CD14-positive monocyte (primary cell): ENCODE measurements around the gene ELP2. TPM values are rescaled to one million over a fixed set of nuclear protein-coding genes. Genes with fewer than 3 reads are reported as not detected.

Experiments used
- DNase-seq, 3 donors: peaks; one replicate each; pipeline ENCODE4 v3.0.0-alpha.2; 2011 to 2022
- H2AFZ ChIP-seq: 2 replicates; pipeline ENCODE4 v1.6.0; 2012; ENCODE audit warnings: mild to moderate bottlenecking, low read depth, low read length, inconsistent platforms; ENCODE audit not compliant: insufficient read depth, poor library complexity, severe bottlenecking
- H3K27ac ChIP-seq, 2 donors: 1 replicate in 1 of 2; 2 replicates in 1 of 2; pipeline ENCODE4 v1.5.1; 2012 to 2013; ENCODE audit warnings: low read length in 2 of 2, control low read depth in 1 of 2, inconsistent platforms in 1 of 2, low read depth in 1 of 2, mild to moderate bottlenecking in 1 of 2
- H3K27me3 ChIP-seq, 2 donors: one replicate each; pipeline versions ENCODE4 v1.6.0 to v1.6.1; 2011 to 2013; ENCODE audit warnings: low read length in 2 of 2; ENCODE audit not compliant: control insufficient read depth in 2 of 2, insufficient read depth in 2 of 2
- H3K36me3 ChIP-seq, 2 donors: replicated peaks in 1 of 2; 1 replicate in 1 of 2; 2 replicates in 1 of 2; pipeline versions ENCODE4 v1.5.1 to v1.6.1; 2012 to 2013; ENCODE audit warnings: low read length in 2 of 2, control low read depth in 1 of 2, inconsistent platforms in 1 of 2, mild to moderate bottlenecking in 1 of 2; ENCODE audit not compliant: insufficient read depth in 2 of 2, control insufficient read depth in 1 of 2
- H3K4me1 ChIP-seq, 2 donors: 1 replicate in 1 of 2; 2 replicates in 1 of 2; pipeline versions ENCODE4 v1.5.1 to v1.6.1; 2012 to 2013; ENCODE audit warnings: low read length in 2 of 2, control low read depth in 1 of 2, inconsistent platforms in 1 of 2, mild to moderate bottlenecking in 1 of 2, moderate library complexity in 1 of 2; ENCODE audit not compliant: insufficient read depth in 2 of 2, control insufficient read depth in 1 of 2
- H3K4me2 ChIP-seq: replicated peaks from 2 replicates; pipeline ENCODE3; 2012; ENCODE audit warnings: low read length, moderate library complexity, mild to moderate bottlenecking; ENCODE audit not compliant: poor library complexity, severe bottlenecking; ENCODE audit errors: extremely low read depth
- H3K4me3 ChIP-seq, 3 experiments: fragments of 200-600 bp in 1 of 3; sonication (generic) in 1 of 3; replicated peaks in 1 of 3; 1 replicate in 2 of 3; 2 replicates in 1 of 3; pipeline ENCODE4 v1.5.1; 2011 to 2013; ENCODE audit warnings: low read length in 3 of 3, mild to moderate bottlenecking in 3 of 3, control low read depth in 2 of 3, low read depth in 2 of 3, inconsistent platforms in 1 of 3, moderate library complexity in 1 of 3
- H3K79me2 ChIP-seq: 2 replicates; pipeline ENCODE4 v1.6.0; 2012; ENCODE audit warnings: mild to moderate bottlenecking, control low read depth, inconsistent platforms, low read length, moderate library complexity; ENCODE audit not compliant: insufficient read depth
- H3K9ac ChIP-seq: 2 replicates; pipeline ENCODE4 v1.6.0; 2017; ENCODE audit warnings: low read length, mild to moderate bottlenecking; ENCODE audit not compliant: insufficient read depth, poor library complexity, severe bottlenecking
- H3K9me3 ChIP-seq, 2 donors: replicated peaks in 1 of 2; 1 replicate in 1 of 2; 2 replicates in 1 of 2; pipeline versions ENCODE4 v1.5.1 to v1.6.1; 2012 to 2013; ENCODE audit warnings: low read length in 2 of 2, control low read depth in 1 of 2; ENCODE audit not compliant: control insufficient read depth in 1 of 2, insufficient read depth in 1 of 2
- H4K20me1 ChIP-seq: 2 replicates; pipeline ENCODE4 v1.6.0; 2012; ENCODE audit warnings: mild to moderate bottlenecking, low read length, control low read depth, moderate library complexity; ENCODE audit not compliant: insufficient read depth
- H3K27ac Mint-ChIP-seq, 7 donors: one replicate each; pipeline ENCODE4 v1.8.0; 2020; ENCODE audit warnings: mild to moderate bottlenecking in 7 of 7, mixed read lengths in 7 of 7, moderate library complexity in 6 of 7, inconsistent platforms in 2 of 7
- H3K27me3 Mint-ChIP-seq, 3 donors: one replicate each; pipeline ENCODE4 v1.8.0; 2021 to 2022; ENCODE audit warnings: low read depth in 3 of 3, mild to moderate bottlenecking in 3 of 3, mixed read lengths in 3 of 3, moderate library complexity in 3 of 3, inconsistent platforms in 1 of 3
- H3K36me3 Mint-ChIP-seq, 2 donors: one replicate each; pipeline ENCODE4 v1.8.0; 2020; ENCODE audit warnings: mixed read lengths in 2 of 2, inconsistent platforms in 1 of 2, mild to moderate bottlenecking in 1 of 2
- H3K4me1 Mint-ChIP-seq: one replicate; pipeline ENCODE4 v1.8.0; 2020; ENCODE audit warnings: mild to moderate bottlenecking, mixed read lengths
- H3K4me3 Mint-ChIP-seq, 2 donors: one replicate each; pipeline ENCODE4 v1.8.0; 2020; ENCODE audit warnings: mild to moderate bottlenecking in 2 of 2, mixed read lengths in 2 of 2, moderate library complexity in 1 of 2
- H3K9me3 Mint-ChIP-seq, 7 donors: one replicate each; pipeline ENCODE4 v1.8.0; 2020 to 2022; ENCODE audit warnings: mixed read lengths in 7 of 7, mild to moderate bottlenecking in 6 of 7, moderate library complexity in 6 of 7, inconsistent platforms in 2 of 7
- CTCF ChIP-seq: fragments of 200-600 bp; IDR thresholded peaks from one replicate; pipeline ENCODE4 v1.8.0; 2022; ENCODE audit warnings: antibody characterized with exemption, mild to moderate bottlenecking
- WGBS: methylation state at CpG from one replicate; pipeline ENCODE4 v1.1.5; 2013; ENCODE audit warnings: missing lambda C conversion rate; ENCODE audit not compliant: insufficient coverage; 5-methylcytosine and 5-hydroxymethylcytosine counted together
- intact Hi-C, 2 donors: fragments of 100-400 bp; cut with micrococcal nuclease; formaldehyde crosslinking; loops; one replicate each; pipeline versions ENCODE4 v1.15.0 to v1.15.1; 2023
- polyA plus RNA-seq, 3 donors: library from polyadenylated mRNA; depleted of rRNA in 1 of 3; unstranded in 2 of 3; stranded (reverse) in 1 of 3; fragments of 300-500 nt in 2 of 3; fragments of >200 nt in 1 of 3; fragmentation: Illumina TruSeq in 2 of 3; gene quantifications; 1 replicate in 2 of 3; 2 replicates in 1 of 3; pipeline ENCODE4 v1.2.3, GENCODE V29; 2012 to 2021

ELP2 gene
- polyA plus RNA-seq, 3 donors, result 24.8 to 52.5 (median 27.1) TPM

- intact Hi-C loops, result no loop called here
- peaks cover 7% of the 10 kb centered on the region for H3K4me1 Mint-ChIP-seq
- no peaks in the 10 kb centered on the region for H3K79me2 ChIP-seq
- no peaks in the 10 kb centered on the region for H3K9me3 ChIP-seq
- DNase-seq, result no peak
- no peak overlapping the region for H3K9ac ChIP-seq
- peaks cover 14 to 30% of the 10 kb centered on the region in 2 donors for H3K36me3 ChIP-seq
- peaks cover 28 to 33% of the 10 kb centered on the region in 2 donors for H3K36me3 Mint-ChIP-seq
- no peaks in the 10 kb centered on the region for H4K20me1 ChIP-seq
- peaks cover under 1 to 9% (median 4%) of the 10 kb centered on the region in 7 donors for H3K9me3 Mint-ChIP-seq
- H3K4me2 ChIP-seq, result no peak overlapping the region
- H3K4me3 Mint-ChIP-seq, result no peak overlapping the region
- no peaks in the 10 kb centered on the region for H3K4me1 ChIP-seq
- H3K4me3 ChIP-seq, result no peak overlapping the region
- H3K27me3 Mint-ChIP-seq, result peaks cover 0 to 4% (median 0%) of the 10 kb centered on the region in 3 donors
- no peak overlapping the region for H3K27ac Mint-ChIP-seq
- no peak for TF ChIP-seq CTCF
- H3K27ac ChIP-seq, result no peak overlapping the region
- H3K27me3 ChIP-seq, result no peaks in the 10 kb centered on the region
- H2AFZ ChIP-seq, result no peak overlapping the region
Observed at GRCh38 chr18:36107477-36107876, 22.2 kb upstream of the ELP2 start.

GRCh38 chr18:36108196-36108595 is 21.5 kb upstream of the ELP2 start:
- peaks cover 0 to 4% (median 0%) of the 10 kb centered on the region in 3 donors for H3K27me3 Mint-ChIP-seq
- intact Hi-C loops, result no loop called here

More at GRCh38 chr18:36108196-36108595, 21.5 kb upstream of the ELP2 start:
- H4K20me1 ChIP-seq, result no peaks in the 10 kb centered on the region
- no peaks in the 10 kb centered on the region for H3K4me1 ChIP-seq
- H3K36me3 Mint-ChIP-seq, result peaks cover 32 to 41% of the 10 kb centered on the region in 2 donors
- H3K27me3 ChIP-seq, result no peaks in the 10 kb centered on the region
- H3K36me3 ChIP-seq, result peaks cover 20 to 37% of the 10 kb centered on the region in 2 donors
- H3K27ac ChIP-seq, result no peak overlapping the region
- H3K9me3 Mint-ChIP-seq, result peaks cover 0 to 4% (median 0%) of the 10 kb centered on the region in 7 donors
- H3K9me3 ChIP-seq, result no peaks in the 10 kb centered on the region
- WGBS, result no CpG with 5 or more reads among the region's 2 CpGs
- no peak overlapping the region for H3K9ac ChIP-seq
- H3K4me3 Mint-ChIP-seq, result no peak overlapping the region
- H3K4me1 Mint-ChIP-seq, result peaks cover 7% of the 10 kb centered on the region
- no peak overlapping the region for H3K4me2 ChIP-seq
- no peak for DNase-seq
- TF ChIP-seq CTCF, result no peak
- no peaks in the 10 kb centered on the region for H3K79me2 ChIP-seq
- H2AFZ ChIP-seq, result no peak overlapping the region
- no peak overlapping the region for H3K4me3 ChIP-seq
- H3K27ac Mint-ChIP-seq, result no peak overlapping the region
